ENCODE results near the gene SOX15. TPM values are rescaled to one million over a fixed set of nuclear protein-coding genes. Genes with fewer than 3 reads are reported as not detected.
A peak's percentile ranks its signal among the peaks of the same experiment; 100 is the strongest.

The SOX15 gene
- total and polyA plus RNA-seq, 10 of the 15 experiments (the other 5 are each of a cell fraction or from before 2014, with no cell fraction given): 0.06 to 0.53 (median 0.16) TPM; not detected in 2

GRCh38 chr17:7577327-7578199 is 12.3 kb downstream of the SOX15 start (continued):
- 0 out of 2 replicates have a peak, but pooled peaks have one; percentile 6 for TF ChIP-seq ZBED1 (IDR thresholded peaks at IDR 0.05; ENCODE audit: borderline replicate concordance)
- peak; percentile 75; the same call in 1 of the 2 replicates for TF ChIP-seq POLR2AphosphoS5 (IDR thresholded peaks at IDR 0.05; ENCODE audit: low read length)
- peak; percentile 58; the same call in 1 of the 2 replicates for TF ChIP-seq POLR2A (IDR thresholded peaks at IDR 0.05; ENCODE audit: low read depth, low read length)
- TF ChIP-seq, protein P1, sequence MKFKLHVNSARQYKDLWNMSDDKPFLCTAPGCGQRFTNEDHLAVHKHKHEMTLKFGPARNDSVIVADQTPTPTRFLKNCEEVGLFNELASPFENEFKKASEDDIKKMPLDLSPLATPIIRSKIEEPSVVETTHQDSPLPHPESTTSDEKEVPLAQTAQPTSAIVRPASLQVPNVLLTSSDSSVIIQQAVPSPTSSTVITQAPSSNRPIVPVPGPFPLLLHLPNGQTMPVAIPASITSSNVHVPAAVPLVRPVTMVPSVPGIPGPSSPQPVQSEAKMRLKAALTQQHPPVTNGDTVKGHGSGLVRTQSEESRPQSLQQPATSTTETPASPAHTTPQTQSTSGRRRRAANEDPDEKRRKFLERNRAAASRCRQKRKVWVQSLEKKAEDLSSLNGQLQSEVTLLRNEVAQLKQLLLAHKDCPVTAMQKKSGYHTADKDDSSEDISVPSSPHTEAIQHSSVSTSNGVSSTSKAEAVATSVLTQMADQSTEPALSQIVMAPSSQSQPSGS (IDR thresholded peaks at IDR 0.05; ENCODE audit: low read length): no peak

GRCh38 chr17:7576432-7576937 is 13.4 kb downstream of the SOX15 start:
- Histone ChIP-seq H2AFZ (ENCODE audit: control insufficient read depth, low read depth, low read length) (no peak overlapping the region), H4K20me1 (ENCODE audit: control insufficient read depth, insufficient read depth) (peaks cover 25% of the 10 kb centered on the region), H3K79me2 (ENCODE audit: control insufficient read depth, insufficient read depth, low read length) (peaks cover 57% of the 10 kb centered on the region), H3K9ac (ENCODE audit: control insufficient read depth, insufficient read depth, low read length) (peak overlapping the region; percentile 13; the same call in 1 of the 2 replicates), H3K4me3 (no peak overlapping the region; the same call in 1 of the 2 replicates), H3K36me3 (ENCODE audit: control insufficient read depth in 2 of 2, insufficient read depth in 2 of 2, low read length in 1 of 2) (peaks cover 36 to 49% of the 10 kb centered on the region in 2 experiments), H3K27me3 (replicated peaks in 1 of 2; ENCODE audit: control insufficient read depth in 2 of 2, insufficient read depth in 2 of 2, low read length in 1 of 2) (no peaks in the 10 kb centered on the region), H3K4me2 (ENCODE audit: control insufficient read depth, insufficient read depth) (peak overlapping the region; percentile 61), H3K9me3 (replicated peaks; ENCODE audit: control insufficient read depth, insufficient read depth, low read length) (no peaks in the 10 kb centered on the region), H3K27ac (ENCODE audit: control insufficient read depth, insufficient read depth) (no peak overlapping the region), H3K4me1 (ENCODE audit: control insufficient read depth, insufficient read depth, low read length) (peaks cover 39% of the 10 kb centered on the region)
- SMC1A ChIA-PET (ENCODE audit: uncharacterized antibody, unreplicated experiment): interaction anchor here (1.2 kb wide), 1 partner anchor 10 kb away, joined by 3 read pairs; no protein-coding TSS in a partner anchor
- 49% methylated on average over 14 of the region's 14 CpGs for WGBS (ENCODE audit: insufficient coverage, insufficient replicate concordance, low lambda C conversion rate, missing lambda C conversion rate)
- peak; percentile 90 for TF ChIP-seq POLR2AphosphoS5 (IDR thresholded peaks at IDR 0.05; ENCODE audit: low read length)
- TF ChIP-seq SKIL (IDR thresholded peaks at IDR 0.05; ENCODE audit: low read depth, poor library complexity, severe bottlenecking): no peak
- no peak for TF ChIP-seq NFXL1 (IDR thresholded peaks at IDR 0.05; ENCODE audit: borderline replicate concordance)
- no peak for TF ChIP-seq CEBPB (IDR thresholded peaks at IDR 0.05; ENCODE audit: borderline replicate concordance in 1 of 2, low read depth in 2 of 2, low read length in 2 of 2)
- peak; percentile 76 for TF ChIP-seq POLR2A (IDR thresholded peaks at IDR 0.05; ENCODE audit: low read depth, low read length)
- TF ChIP-seq ESRRA (IDR thresholded peaks at IDR 0.05; ENCODE audit: low read length): no peak
- TF ChIP-seq GABPA (IDR thresholded peaks at IDR 0.05; ENCODE audit: low read depth): no peak
- no peak for TF ChIP-seq SMC3 (IDR thresholded peaks at IDR 0.05; ENCODE audit: borderline replicate concordance, low read length)
- no peak for TF ChIP-seq NFYA (IDR thresholded peaks at IDR 0.05; ENCODE audit: borderline replicate concordance, low read depth, low read length)
- TF ChIP-seq, protein P2, sequence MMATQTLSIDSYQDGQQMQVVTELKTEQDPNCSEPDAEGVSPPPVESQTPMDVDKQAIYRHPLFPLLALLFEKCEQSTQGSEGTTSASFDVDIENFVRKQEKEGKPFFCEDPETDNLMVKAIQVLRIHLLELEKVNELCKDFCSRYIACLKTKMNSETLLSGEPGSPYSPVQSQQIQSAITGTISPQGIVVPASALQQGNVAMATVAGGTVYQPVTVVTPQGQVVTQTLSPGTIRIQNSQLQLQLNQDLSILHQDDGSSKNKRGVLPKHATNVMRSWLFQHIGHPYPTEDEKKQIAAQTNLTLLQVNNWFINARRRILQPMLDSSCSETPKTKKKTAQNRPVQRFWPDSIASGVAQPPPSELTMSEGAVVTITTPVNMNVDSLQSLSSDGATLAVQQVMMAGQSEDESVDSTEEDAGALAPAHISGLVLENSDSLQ (IDR thresholded peaks at IDR 0.05): no peak
- no peak for TF ChIP-seq MXI1 (IDR thresholded peaks at IDR 0.05; ENCODE audit: low read depth, low read length)
- no peak for TF ChIP-seq SP1 (IDR thresholded peaks at IDR 0.05; ENCODE audit: low read depth, low read length)
- RAD21 ChIA-PET (ENCODE audit: unreplicated experiment): interaction anchor here (0.5 to 2.2 kb wide), 3 partner anchors 13 to 648 kb away, joined by 3 to 5 read pairs (median 4); partner anchors contain the start of gene TP53
- in situ Hi-C loops (cut with MboI): no loop called here
- CTCF ChIA-PET: interaction anchor here (0.6 to 3.0 kb wide), 2 partner anchors 16 to 140 kb away, joined by 4 to 14 read pairs; partner anchors contain the start of gene SENP3
- FAIRE-seq (no peak), DNase-seq (ENCODE audit: low read depth, low spot score) (no peak), ATAC-seq (no peak)
- no TSS peak for BruUV-seq (replicated peaks)
- intact Hi-C loops (cut with micrococcal nuclease; ENCODE audit: unreplicated experiment): no loop called here
- POLR2A ChIA-PET: interaction anchor here (1.6 kb wide), 1 partner anchor 111 kb away, joined by 4 read pairs; the partner anchor contains the start of gene TP53
